ENCODE measurements around the gene SLC25A22. TPM values are rescaled to one million over a fixed set of nuclear protein-coding genes. Genes with fewer than 3 reads are reported as not detected.

SLC25A22 gene
- total and polyA plus RNA-seq, 3 experiments from 2014 or later = 14.1 to 77.0 (median 73.6) TPM

GRCh38 chr11:828506-829175 is 30.6 kb upstream of the SLC25A22 start:
- no peaks in the 10 kb centered on the region for H3K9me3 Mint-ChIP-seq
- POLR2A ChIA-PET = interaction anchor here (0.8 to 1.8 kb wide), 3 partner anchors 9 to 33 kb away, joined by 3 to 7 read pairs (median 6); partner anchors contain the start of genes POLR2L and TSPAN4
- H3K36me3 ChIP-seq (ENCODE audit: insufficient read depth, low read length) = no peaks in the 10 kb centered on the region
- peaks cover 0 to 14% (median 4%) of the 10 kb centered on the region in 3 donors for H3K36me3 Mint-ChIP-seq
- H3K4me1 Mint-ChIP-seq = peaks cover 4 to 57% (median 15%) of the 10 kb centered on the region in 3 donors
- CTCF ChIA-PET = no interaction called here
- no peak overlapping the region for H3K27ac ChIP-seq (ENCODE audit: low read depth, low read length)
- H3K27me3 Mint-ChIP-seq = peaks cover 9 to 19% of the 10 kb centered on the region in 2 donors
- H3K4me1 ChIP-seq (ENCODE audit: insufficient read depth, low read length) = peaks cover 45% of the 10 kb centered on the region
- H3K9me3 ChIP-seq (ENCODE audit: low read length) = no peaks in the 10 kb centered on the region
- H3K27me3 ChIP-seq (ENCODE audit: insufficient read depth, low read length, poor library complexity, severe bottlenecking) = peaks cover 20% of the 10 kb centered on the region
- DNase-seq = no peak
- H3K27ac Mint-ChIP-seq = no peak overlapping the region
- H3K4me3 ChIP-seq (ENCODE audit: low read length) = no peak overlapping the region
- H3K4me3 Mint-ChIP-seq = peak overlapping the region; percentile 29 to 76 (median 64)

DNA sequence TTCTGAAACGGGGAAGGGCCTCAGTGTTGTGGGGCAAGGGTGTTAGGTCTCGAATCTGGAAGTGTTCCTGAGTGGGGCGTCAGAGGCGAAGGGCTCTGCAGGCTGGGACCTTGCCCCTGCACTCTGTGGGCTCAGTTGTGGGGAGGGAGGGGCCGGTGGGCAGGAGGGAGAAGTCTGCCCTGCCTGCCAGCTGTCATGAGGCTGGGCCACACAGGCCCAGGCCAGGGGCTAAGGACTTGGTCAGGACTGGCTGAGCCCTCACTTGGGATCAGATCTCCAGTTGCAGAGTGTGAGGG is 29.8 kb upstream of the SLC25A22 start, which contains the start of gene CRACR2B:
TSS of gene CRACR2B (plus strand) at position 23 of the 296 bp plus-strand sequence. CDS start 689 bp downstream, outside the sequence.
- POLR2A ChIA-PET = interaction anchor here (1.8 kb wide), 1 partner anchor 8 kb away, joined by 7 read pairs; no protein-coding TSS in a partner anchor
- Mint-ChIP-seq H3K27me3 (peaks cover 9 to 19% of the 10 kb centered on the region in 2 donors), H3K4me3 (peak within 1 kb of the TSS; percentile 68 to 92 (median 76)), H3K27ac (peak within 1 kb of the TSS in 2 of 8 donors; percentile 11 to 50), H3K9me3 (no peaks in the 10 kb centered on the region), H3K36me3 (peaks cover 0 to 17% (median 4%) of the 10 kb centered on the region in 3 donors), H3K4me1 (peaks cover 4 to 54% (median 15%) of the 10 kb centered on the region in 3 donors)
- Histone ChIP-seq H3K4me1 (ENCODE audit: insufficient read depth, low read length) (peaks cover 40% of the 10 kb centered on the region), H3K4me3 (ENCODE audit: low read length) (peak within 1 kb of the TSS; percentile 37), H3K27me3 (ENCODE audit: insufficient read depth, low read length, poor library complexity, severe bottlenecking) (peaks cover 20% of the 10 kb centered on the region), H3K9me3 (ENCODE audit: low read length) (no peaks in the 10 kb centered on the region), H3K36me3 (ENCODE audit: insufficient read depth, low read length) (no peaks in the 10 kb centered on the region), H3K27ac (ENCODE audit: low read depth, low read length) (peak within 1 kb of the TSS; percentile 24)
- DNase-seq = no peak
- CTCF ChIA-PET = no interaction called here

- Mint-ChIP-seq H3K4me1 (peaks cover 4 to 53% (median 15%) of the 10 kb centered on the region in 3 donors), H3K9me3 (no peaks in the 10 kb centered on the region), H3K36me3 (peaks cover 0 to 21% (median 4%) of the 10 kb centered on the region in 3 donors), H3K27me3 (peaks cover 9 to 19% of the 10 kb centered on the region in 2 donors), H3K4me3 (peak overlapping the region; percentile 68 to 92 (median 76)), H3K27ac (peak overlapping the region in 2 of 8 donors; percentile 11 to 50)
- Histone ChIP-seq H3K4me1 (ENCODE audit: insufficient read depth, low read length) (peaks cover 39% of the 10 kb centered on the region), H3K27me3 (ENCODE audit: insufficient read depth, low read length, poor library complexity, severe bottlenecking) (peaks cover 20% of the 10 kb centered on the region), H3K4me3 (ENCODE audit: low read length) (peak overlapping the region; percentile 37), H3K27ac (ENCODE audit: low read depth, low read length) (peak overlapping the region; percentile 24), H3K9me3 (ENCODE audit: low read length) (no peaks in the 10 kb centered on the region), H3K36me3 (ENCODE audit: insufficient read depth, low read length) (no peaks in the 10 kb centered on the region)
- ChIA-PET CTCF (no interaction called here), POLR2A (no interaction called here)
- no peak for DNase-seq
Observed at GRCh38 chr11:827146-827896, 29.2 kb upstream of the SLC25A22 start.

DNA sequence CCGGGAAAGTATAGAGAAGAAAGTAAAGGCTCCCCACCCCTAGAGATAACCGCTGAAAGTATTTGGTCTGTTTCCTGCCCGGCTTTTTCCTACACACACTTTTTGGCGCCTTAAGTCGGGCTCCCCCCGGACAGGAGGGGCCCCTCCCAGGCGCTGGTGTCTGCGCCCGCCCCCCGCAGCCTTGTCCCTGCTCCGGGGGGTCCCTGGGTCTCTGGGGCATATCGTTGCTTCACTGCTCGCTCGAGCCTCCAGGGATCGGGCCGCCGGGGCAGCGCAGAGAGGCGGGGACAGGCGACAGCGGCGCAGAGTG is 28.7 kb upstream of the SLC25A22 start:
- no peak for DNase-seq
- Histone ChIP-seq H3K9me3 (ENCODE audit: low read length) (no peaks in the 10 kb centered on the region), H3K27ac (ENCODE audit: low read depth, low read length) (peak overlapping the region; percentile 24), H3K27me3 (ENCODE audit: insufficient read depth, low read length, poor library complexity, severe bottlenecking) (peaks cover 20% of the 10 kb centered on the region), H3K4me1 (ENCODE audit: insufficient read depth, low read length) (peaks cover 37% of the 10 kb centered on the region), H3K36me3 (ENCODE audit: insufficient read depth, low read length) (no peaks in the 10 kb centered on the region), H3K4me3 (ENCODE audit: low read length) (peak overlapping the region; percentile 37)
- H3K27ac Mint-ChIP-seq = peak overlapping the region in 1 of 8 donors; percentile 77
- H3K36me3 Mint-ChIP-seq = peaks cover 0 to 26% (median 4%) of the 10 kb centered on the region in 3 donors
- H3K27me3 Mint-ChIP-seq = peaks cover 9 to 19% of the 10 kb centered on the region in 2 donors
- ChIA-PET CTCF (no interaction called here), POLR2A (interaction anchor here (0.5 kb wide), 1 partner anchor 16 kb away, joined by 3 read pairs; no protein-coding TSS in a partner anchor)
- no peaks in the 10 kb centered on the region for H3K9me3 Mint-ChIP-seq
- H3K4me1 Mint-ChIP-seq = peaks cover 4 to 51% (median 14%) of the 10 kb centered on the region in 3 donors
- H3K4me3 Mint-ChIP-seq = peak overlapping the region; percentile 68 to 85 (median 71)

DNA sequence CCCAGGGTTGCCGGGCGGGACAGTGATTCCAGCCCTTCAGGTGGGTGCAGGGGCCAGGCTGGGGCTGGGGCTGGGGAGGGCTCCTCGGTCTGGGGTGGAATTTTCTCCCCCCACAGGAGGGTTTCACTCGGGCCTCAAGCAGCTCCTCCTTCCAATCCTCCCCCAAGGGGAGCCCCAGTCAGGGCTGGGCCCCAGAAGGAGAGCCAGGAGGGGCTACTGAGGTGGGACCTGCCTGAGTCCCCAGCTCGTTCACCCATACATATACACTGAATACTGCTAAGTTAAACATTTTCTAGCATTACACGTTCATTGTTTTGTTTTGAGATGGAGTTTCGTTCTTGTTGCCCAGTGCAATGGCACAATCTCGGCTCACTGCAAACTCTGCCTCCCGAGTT is 28.1 kb upstream of the SLC25A22 start:
- POLR2A ChIA-PET = interaction anchor here (0.5 kb wide), 2 partner anchors 15 to 70 kb away, joined by 3 to 5 read pairs; no protein-coding TSS in a partner anchor
- peak overlapping the region; percentile 68 to 85 (median 71) for H3K4me3 Mint-ChIP-seq
- DNase-seq = no peak
- Histone ChIP-seq H3K4me3 (ENCODE audit: low read length) (no peak overlapping the region), H3K36me3 (ENCODE audit: insufficient read depth, low read length) (no peaks in the 10 kb centered on the region), H3K27me3 (ENCODE audit: insufficient read depth, low read length, poor library complexity, severe bottlenecking) (peaks cover 20% of the 10 kb centered on the region), H3K4me1 (ENCODE audit: insufficient read depth, low read length) (peaks cover 40% of the 10 kb centered on the region), H3K27ac (ENCODE audit: low read depth, low read length) (peak overlapping the region; percentile 24), H3K9me3 (ENCODE audit: low read length) (no peaks in the 10 kb centered on the region)
- H3K4me1 Mint-ChIP-seq = peaks cover 5 to 49% (median 11%) of the 10 kb centered on the region in 3 donors
- no peaks in the 10 kb centered on the region for H3K9me3 Mint-ChIP-seq
- CTCF ChIA-PET = no interaction called here
- H3K27ac Mint-ChIP-seq = peak overlapping the region in 1 of 8 donors; percentile 66
- peaks cover 9 to 19% of the 10 kb centered on the region in 2 donors for H3K27me3 Mint-ChIP-seq
- H3K36me3 Mint-ChIP-seq = peaks cover 0 to 30% (median 4%) of the 10 kb centered on the region in 3 donors

- Histone ChIP-seq H3K27ac (ENCODE audit: low read depth, low read length) (no peak overlapping the region), H3K4me1 (ENCODE audit: insufficient read depth, low read length) (peaks cover 40% of the 10 kb centered on the region), H3K27me3 (ENCODE audit: insufficient read depth, low read length, poor library complexity, severe bottlenecking) (peaks cover 20% of the 10 kb centered on the region), H3K36me3 (ENCODE audit: insufficient read depth, low read length) (no peaks in the 10 kb centered on the region), H3K4me3 (ENCODE audit: low read length) (no peak overlapping the region), H3K9me3 (ENCODE audit: low read length) (no peaks in the 10 kb centered on the region)
- Mint-ChIP-seq H3K36me3 (peaks cover 0 to 34% (median 4%) of the 10 kb centered on the region in 3 donors), H3K27me3 (peaks cover 9 to 19% of the 10 kb centered on the region in 2 donors), H3K27ac (no peak overlapping the region), H3K9me3 (no peaks in the 10 kb centered on the region), H3K4me1 (peaks cover 10 to 50% (median 17%) of the 10 kb centered on the region in 3 donors), H3K4me3 (no peak overlapping the region)
- CTCF ChIA-PET = interaction anchor here (0.6 kb wide), 1 partner anchor 224 kb away, joined by 3 read pairs; no protein-coding TSS in a partner anchor
- POLR2A ChIA-PET = interaction anchor here (0.5 kb wide), 1 partner anchor 69 kb away, joined by 5 read pairs; no protein-coding TSS in a partner anchor
- no peak for DNase-seq
Observed at GRCh38 chr11:825366-826226, 27.5 kb upstream of the SLC25A22 start.

GRCh38 chr11:824942-825341 is 26.9 kb upstream of the SLC25A22 start:
- peaks cover 10 to 49% (median 17%) of the 10 kb centered on the region in 3 donors for H3K4me1 Mint-ChIP-seq
- H3K27ac ChIP-seq (ENCODE audit: low read depth, low read length) = no peak overlapping the region
- ChIA-PET POLR2A (no interaction called here), CTCF (interaction anchor here (0.6 kb wide), 1 partner anchor 224 kb away, joined by 3 read pairs; no protein-coding TSS in a partner anchor)
- peaks cover 0 to 36% (median 4%) of the 10 kb centered on the region in 3 donors for H3K36me3 Mint-ChIP-seq
- no peak overlapping the region for H3K4me3 ChIP-seq (ENCODE audit: low read length)
- no peak overlapping the region for H3K27ac Mint-ChIP-seq
- H3K27me3 Mint-ChIP-seq = peaks cover 9 to 19% of the 10 kb centered on the region in 2 donors
- peaks cover 39% of the 10 kb centered on the region for H3K4me1 ChIP-seq (ENCODE audit: insufficient read depth, low read length)
- H3K36me3 ChIP-seq (ENCODE audit: insufficient read depth, low read length) = no peaks in the 10 kb centered on the region
- H3K9me3 Mint-ChIP-seq = no peaks in the 10 kb centered on the region
- H3K9me3 ChIP-seq (ENCODE audit: low read length) = no peaks in the 10 kb centered on the region
- H3K27me3 ChIP-seq (ENCODE audit: insufficient read depth, low read length, poor library complexity, severe bottlenecking) = peaks cover 20% of the 10 kb centered on the region
- no peak for DNase-seq
- no peak overlapping the region for H3K4me3 Mint-ChIP-seq

Data from CD8-positive, alpha-beta memory T cell (primary cell).